ENCODE results near the gene APBB2.
"Not testable (repeated sequence)": the region's sequence is repeated elsewhere in the genome, so short reads cannot be mapped to it uniquely, and the experiment has no call there.

Gene APBB2

GRCh38 chr4:41052287-41052686 lies 162.1 kb downstream of the APBB2 start:
- DNase-seq = no peak

- no peak for DNase-seq
Observed at GRCh38 chr4:41050880-41051775, 163.2 kb downstream of the APBB2 start.

GRCh38 chr4:41050116-41050515 lies 164.2 kb downstream of the APBB2 start:
- DNase-seq = no peak

- DNase-seq = not testable (repeated sequence)
Observed at GRCh38 chr4:41049176-41049575, 165.2 kb downstream of the APBB2 start.

GRCh38 chr4:41044791-41045190 lies 169.6 kb downstream of the APBB2 start:
- no peak for DNase-seq

GRCh38 chr4:41044165-41044564 lies 170.2 kb downstream of the APBB2 start:
- no peak for DNase-seq

GRCh38 chr4:41043465-41043864 lies 170.9 kb downstream of the APBB2 start:
- DNase-seq = no peak

- DNase-seq = no peak
Observed at GRCh38 chr4:41041551-41041950, 172.8 kb downstream of the APBB2 start.

- no peak for DNase-seq
Observed at GRCh38 chr4:41039317-41039716, 175.0 kb downstream of the APBB2 start.

GRCh38 chr4:41038304-41038703 lies 176.0 kb downstream of the APBB2 start:
- DNase-seq = no peak

GRCh38 chr4:41029098-41029497 lies 185.2 kb downstream of the APBB2 start:
- DNase-seq = no peak

GRCh38 chr4:41028392-41029076 lies 185.8 kb downstream of the APBB2 start:
- no peak for DNase-seq

- DNase-seq = no peak
Observed at GRCh38 chr4:41026971-41027370, 187.4 kb downstream of the APBB2 start.

GRCh38 chr4:41025824-41026223 lies 188.5 kb downstream of the APBB2 start:
- DNase-seq = no peak

- no peak for DNase-seq
Observed at GRCh38 chr4:41024556-41025491, 189.5 kb downstream of the APBB2 start.

GRCh38 chr4:41022116-41022515 lies 192.2 kb downstream of the APBB2 start:
- no peak for DNase-seq

- DNase-seq = no peak
Observed at GRCh38 chr4:41015016-41015675, 199.2 kb downstream of the APBB2 start.

- DNase-seq = no peak
Observed at GRCh38 chr4:41014158-41014557, 200.2 kb downstream of the APBB2 start.

- DNase-seq = no peak
Observed at GRCh38 chr4:41013746-41014145, 200.6 kb downstream of the APBB2 start.

GRCh38 chr4:41012911-41013310 lies 201.4 kb downstream of the APBB2 start:
- DNase-seq = no peak

GRCh38 chr4:41012293-41012692 lies 202.0 kb downstream of the APBB2 start:
- no peak for DNase-seq

GRCh38 chr4:41009411-41009810 lies 204.9 kb downstream of the APBB2 start:
- no peak for DNase-seq
